ENCODE measurements around the gene UFD1. TPM values are rescaled to one million over a fixed set of nuclear protein-coding genes. Genes with fewer than 3 reads are reported as not detected.
A peak's percentile ranks its signal among the peaks of the same experiment; 100 is the strongest.

Gene UFD1
- total RNA-seq, 1 experiment from 2014 or later: 57.9 TPM

GRCh38 chr22:19432133-19432851 is 46.7 kb downstream of the UFD1 start, which contains the start of gene MRPL40 (continued):
- peak; percentile 93 for TF ChIP-seq ARID4B (CRISPR knock-in tag; IDR thresholded peaks at IDR 0.05; ENCODE audit: borderline replicate concordance)
- no peak for TF ChIP-seq ZNF138 (CRISPR knock-in tag; conservative IDR thresholded peaks at IDR 0.05)
- TF ChIP-seq MYBL2 (CRISPR knock-in tag; IDR thresholded peaks at IDR 0.05): peak; percentile 88
- TF ChIP-seq FOXP1 (CRISPR knock-in tag; IDR thresholded peaks at IDR 0.05; ENCODE audit: borderline replicate concordance): peak; percentile 89
- peak; percentile 81; the same call in 1 of the 2 replicates for TF ChIP-seq ZNF232 (CRISPR knock-in tag; IDR thresholded peaks at IDR 0.05)
- no peak for TF ChIP-seq CTCF (IDR thresholded peaks at IDR 0.05)
- no peak for TF ChIP-seq ERG (CRISPR knock-in tag; IDR thresholded peaks at IDR 0.05)
- TF ChIP-seq AR (CRISPR knock-in tag; IDR thresholded peaks at IDR 0.05): no peak
- TF ChIP-seq KAT7 (CRISPR knock-in tag; IDR thresholded peaks at IDR 0.05; ENCODE audit: borderline replicate concordance): peak; percentile 100
- peak; percentile 47; the same call in 1 of the 2 replicates for TF ChIP-seq ZNF416 (CRISPR knock-in tag; IDR thresholded peaks at IDR 0.05)
- no peak for TF ChIP-seq PRDM15 (CRISPR knock-in tag; IDR thresholded peaks at IDR 0.05)
- no peak for TF ChIP-seq ZNF281 (CRISPR knock-in tag; IDR thresholded peaks at IDR 0.05)
- TF ChIP-seq MXD4 (CRISPR knock-in tag; IDR thresholded peaks at IDR 0.05; ENCODE audit: borderline replicate concordance): no peak
- no peak for TF ChIP-seq MLX (CRISPR knock-in tag; IDR thresholded peaks at IDR 0.05)
- TF ChIP-seq GRHL2 (CRISPR knock-in tag; IDR thresholded peaks at IDR 0.05; ENCODE audit: insufficient replicate concordance, severe bottlenecking): no peak
- no peak for TF ChIP-seq ZNF425 (CRISPR knock-in tag; conservative IDR thresholded peaks at IDR 0.05)
- TF ChIP-seq EMX1 (CRISPR knock-in tag; IDR thresholded peaks at IDR 0.05): no peak
